Glomerular endothelial cell (primary cell): ENCODE results near the gene SYNJ2. TPM values are rescaled to one million over a fixed set of nuclear protein-coding genes. Genes with fewer than 3 reads are reported as not detected.
A peak's percentile ranks its signal among the peaks of the same experiment; 100 is the strongest.

Experiments
- DNase-seq: peaks from one replicate; pipeline ENCODE4 v3.0.0-alpha.2; 2011; ENCODE audit warnings: low read depth, low spot score; ENCODE audit errors: extremely low read depth
- total RNA-seq: library from RNA; depleted of rRNA; stranded (reverse); fragments of >200 nt; gene quantifications from 2 replicates; pipeline ENCODE4 v1.2.3, GENCODE V29; 2015

The SYNJ2 gene
- total RNA-seq, 1 donor from 2014 or later = 104 TPM

DNA sequence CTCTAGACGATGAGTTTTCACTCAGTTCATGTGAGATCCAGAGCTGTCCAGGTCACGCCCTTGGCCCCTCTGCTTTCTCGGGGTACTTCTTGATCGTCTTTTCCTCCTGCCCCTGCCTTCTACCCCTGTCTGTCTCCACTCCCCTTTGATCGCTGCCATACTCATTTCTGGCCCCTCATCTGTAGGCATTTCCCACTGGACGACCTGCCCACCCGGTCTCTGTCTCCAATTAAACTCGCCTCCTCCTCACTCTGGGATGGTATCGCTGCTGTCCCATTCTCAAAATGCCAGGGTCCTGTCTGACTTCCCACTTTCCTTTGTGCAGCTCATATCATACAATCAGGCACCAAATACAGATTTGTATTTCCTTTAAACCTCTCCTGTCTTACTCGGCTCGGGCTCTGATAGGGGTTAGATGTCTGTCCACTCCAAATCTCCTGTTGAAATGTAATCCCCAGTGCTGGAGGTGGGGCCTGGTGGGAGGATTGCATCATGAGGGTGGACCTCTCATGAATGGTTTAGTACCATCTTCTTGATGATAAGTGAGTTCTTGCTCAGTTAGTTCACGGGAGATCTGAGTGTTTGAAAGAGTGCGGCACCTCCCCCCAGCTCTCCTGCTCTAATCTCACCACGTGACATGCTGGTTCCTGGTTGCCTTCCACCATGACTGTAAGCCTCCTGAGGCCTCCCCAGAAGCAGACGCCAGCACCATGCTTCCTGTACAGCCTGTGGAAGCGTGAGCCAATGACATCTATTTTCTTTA is 3.5 kb upstream of the SYNJ2 start:
- no peak for DNase-seq

DNA sequence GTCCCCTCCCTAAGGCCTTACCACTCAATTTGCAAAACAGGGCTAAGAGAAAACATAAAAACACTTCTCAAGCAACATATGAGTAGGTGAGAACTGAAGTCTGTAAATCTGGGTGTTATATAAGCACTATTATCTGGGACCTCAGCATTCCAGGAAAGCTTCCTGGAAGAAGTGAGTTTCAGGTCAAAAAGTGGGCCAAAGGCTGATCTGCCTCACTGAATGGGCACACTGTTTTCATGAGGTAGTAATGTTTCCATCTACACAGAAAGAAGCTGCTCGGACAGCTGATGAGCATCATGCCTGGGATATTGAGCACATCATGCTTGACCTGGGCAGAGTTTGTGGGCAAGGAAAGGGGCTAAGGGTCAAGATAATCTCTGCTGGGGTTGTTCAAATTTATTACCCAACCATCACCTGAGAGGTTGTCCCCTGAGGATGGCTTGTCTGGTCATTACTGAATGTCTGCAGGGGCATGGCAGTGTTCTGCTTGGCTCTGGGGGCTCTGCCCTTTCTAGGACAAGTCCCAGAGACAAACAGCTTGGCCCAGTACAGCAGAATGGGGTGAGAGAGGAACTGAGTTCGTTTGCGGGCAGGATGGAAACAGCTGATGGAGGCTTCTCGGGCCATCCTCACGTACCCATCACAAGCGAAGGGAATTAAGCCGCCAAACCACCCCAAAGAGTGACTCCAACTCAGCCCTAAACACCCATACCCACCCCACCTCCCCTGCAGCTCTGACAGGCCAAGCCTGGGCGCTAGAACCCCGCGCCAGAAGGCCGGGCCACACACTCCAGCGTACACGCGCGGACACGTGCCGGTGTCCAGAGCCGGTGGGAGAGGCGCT is 1.2 kb upstream of the SYNJ2 start:
- no peak for DNase-seq

DNA sequence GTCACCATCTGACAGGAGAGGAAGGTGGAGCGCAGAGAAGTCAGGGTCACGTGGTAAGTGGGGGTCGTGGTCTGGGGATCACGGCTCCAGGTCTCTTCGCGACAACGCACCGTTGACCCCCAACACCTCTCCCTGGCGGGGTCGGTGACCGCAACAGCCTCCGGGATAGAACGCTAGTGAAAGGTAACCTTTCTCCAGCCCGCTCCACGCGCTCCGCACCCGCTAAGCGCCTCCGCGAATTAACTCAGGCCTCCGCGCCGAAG is 600 bp upstream of the SYNJ2 start:
- DNase-seq = no peak

DNA sequence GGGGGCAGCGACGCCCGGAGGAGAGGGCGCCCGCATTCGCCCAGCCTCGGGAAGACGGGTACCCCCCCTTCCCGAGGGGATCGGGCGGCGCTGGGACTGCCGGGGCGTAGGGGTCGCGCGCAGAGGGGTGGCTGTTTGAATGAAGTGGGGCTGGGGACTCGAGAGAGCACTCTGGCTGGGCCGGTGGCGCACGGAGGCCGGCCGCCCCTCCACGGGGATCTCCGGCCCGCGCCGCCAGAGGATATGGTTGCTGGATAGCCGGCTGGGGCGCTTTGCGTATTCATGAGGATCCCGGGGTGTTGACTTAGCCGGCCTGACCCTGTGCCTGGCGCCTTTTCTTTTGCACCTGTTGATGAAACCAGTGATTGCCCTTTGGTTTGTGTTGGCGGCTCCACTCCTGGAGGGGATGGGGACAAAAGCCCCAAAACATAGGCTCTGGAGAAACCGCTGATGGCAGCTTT is 469 bp downstream of the SYNJ2 start:
- DNase-seq = no peak

DNA sequence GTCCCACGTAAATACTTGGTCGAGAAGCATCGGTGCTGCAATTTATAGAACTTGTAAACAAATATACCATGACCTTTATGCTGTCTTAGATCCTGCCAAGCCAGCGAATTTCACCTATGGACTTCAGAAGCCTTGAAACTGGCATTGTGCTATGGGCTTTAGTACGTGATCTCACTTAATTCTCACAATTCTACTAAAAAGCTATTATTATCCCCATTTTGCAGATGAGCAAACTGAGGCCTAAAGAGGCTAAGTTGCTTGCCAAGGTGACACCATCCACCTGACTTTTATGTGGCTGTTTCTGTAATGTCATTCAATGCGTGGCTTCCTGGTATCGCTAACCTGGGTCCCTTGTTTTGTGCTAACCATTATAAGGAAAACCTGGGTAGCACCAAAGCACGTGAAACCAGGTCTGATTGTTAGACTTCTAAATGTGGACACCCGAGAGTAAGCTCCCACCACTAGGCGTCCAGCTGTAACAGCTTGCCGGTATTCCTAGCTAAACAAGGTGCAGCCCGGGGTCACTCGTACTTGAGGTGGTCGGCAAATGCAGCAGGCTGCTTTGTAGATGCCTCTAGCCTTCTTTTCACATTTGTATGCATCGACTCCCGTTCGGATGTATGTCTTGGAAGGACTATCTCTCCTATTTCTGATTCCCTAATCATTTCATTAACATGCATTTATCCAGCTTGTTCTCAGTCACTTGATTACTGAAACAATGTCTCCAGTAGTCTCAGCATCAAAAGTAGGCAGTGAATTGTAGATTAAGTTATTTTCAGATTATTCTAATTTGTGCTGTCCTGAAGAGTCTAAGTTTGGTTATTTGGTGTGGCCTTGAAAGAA is 1.1 kb downstream of the SYNJ2 start:
- DNase-seq = peak; percentile 34

DNA sequence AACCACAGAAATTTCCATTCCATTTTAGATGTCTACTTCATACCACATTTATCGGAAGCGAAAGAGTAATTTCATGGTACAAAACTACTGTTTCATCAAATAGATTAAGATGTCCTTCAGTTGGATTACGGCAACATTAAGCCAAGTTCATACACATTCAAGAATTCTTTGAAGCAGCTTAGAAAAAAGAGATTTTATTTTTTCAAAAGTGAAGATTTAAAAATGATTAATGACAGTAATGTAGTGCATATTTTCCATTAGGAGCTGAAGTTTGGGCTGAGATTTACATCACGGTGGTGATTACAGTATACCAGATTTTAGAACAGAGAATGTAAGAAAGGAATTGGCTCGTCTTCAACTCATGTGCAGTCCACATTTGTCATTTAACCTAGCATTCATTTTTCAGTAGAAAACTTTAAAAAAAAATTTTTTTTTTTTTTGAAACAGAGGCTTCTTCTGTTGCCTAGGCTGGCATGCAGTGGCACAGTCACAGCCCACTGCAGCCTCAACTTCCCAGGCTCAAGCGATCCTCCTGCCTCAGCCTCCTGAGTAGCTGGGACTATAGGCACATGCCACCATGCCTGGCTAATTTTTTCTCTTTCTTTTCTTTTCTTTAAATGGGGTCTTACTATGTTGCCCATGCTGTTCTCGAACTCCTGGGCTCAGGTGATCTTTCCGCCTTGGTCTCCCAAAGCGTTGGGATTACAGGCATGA is 1.9 kb downstream of the SYNJ2 start:
- DNase-seq = no peak

DNA sequence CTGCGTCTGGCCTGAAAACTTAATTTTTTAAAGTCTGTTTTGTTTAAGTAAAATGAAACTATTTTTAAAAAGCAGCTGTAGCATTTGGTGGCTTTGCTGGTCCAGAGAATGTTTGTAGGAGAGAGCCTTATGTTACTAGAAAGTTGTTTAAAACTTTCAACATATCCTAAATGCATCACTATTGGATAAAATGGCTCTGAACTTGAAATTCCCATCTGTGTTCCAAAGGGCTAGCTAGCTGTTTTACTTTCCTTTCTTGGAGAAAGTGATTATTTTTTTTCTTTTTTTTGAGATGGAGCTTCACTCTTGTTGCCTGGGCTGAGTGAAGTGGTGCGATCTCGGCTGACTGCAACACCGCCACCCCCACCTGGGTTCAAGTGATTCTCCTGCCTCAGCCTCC is 2.5 kb downstream of the SYNJ2 start:
- no peak for DNase-seq

DNA sequence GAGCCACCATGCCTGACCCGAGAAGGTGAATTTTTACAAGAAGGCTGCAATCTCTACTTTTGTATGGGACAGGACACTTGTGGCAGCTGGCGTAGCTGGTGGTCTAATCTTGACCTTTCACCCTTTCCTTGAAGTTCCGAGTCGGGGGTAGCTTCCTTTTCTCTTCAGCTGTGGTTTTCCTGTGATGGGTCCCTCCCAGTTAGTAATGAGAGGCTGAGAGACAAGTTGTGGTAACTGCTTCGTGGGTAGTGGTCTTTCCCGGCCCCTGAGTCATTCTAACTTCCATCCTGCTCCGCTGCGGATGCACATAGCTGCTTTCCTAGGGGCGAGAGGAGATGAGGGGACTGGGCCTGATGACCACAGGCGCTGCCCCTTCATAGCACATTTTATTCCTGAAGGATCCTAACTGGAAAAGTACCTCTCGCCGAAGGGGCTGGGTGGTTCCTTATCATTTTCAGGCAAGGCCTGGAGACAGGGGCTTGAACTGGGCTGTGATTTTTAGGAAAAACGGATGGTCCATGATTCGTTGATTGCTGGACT is 3.1 kb downstream of the SYNJ2 start:
- DNase-seq = no peak

DNA sequence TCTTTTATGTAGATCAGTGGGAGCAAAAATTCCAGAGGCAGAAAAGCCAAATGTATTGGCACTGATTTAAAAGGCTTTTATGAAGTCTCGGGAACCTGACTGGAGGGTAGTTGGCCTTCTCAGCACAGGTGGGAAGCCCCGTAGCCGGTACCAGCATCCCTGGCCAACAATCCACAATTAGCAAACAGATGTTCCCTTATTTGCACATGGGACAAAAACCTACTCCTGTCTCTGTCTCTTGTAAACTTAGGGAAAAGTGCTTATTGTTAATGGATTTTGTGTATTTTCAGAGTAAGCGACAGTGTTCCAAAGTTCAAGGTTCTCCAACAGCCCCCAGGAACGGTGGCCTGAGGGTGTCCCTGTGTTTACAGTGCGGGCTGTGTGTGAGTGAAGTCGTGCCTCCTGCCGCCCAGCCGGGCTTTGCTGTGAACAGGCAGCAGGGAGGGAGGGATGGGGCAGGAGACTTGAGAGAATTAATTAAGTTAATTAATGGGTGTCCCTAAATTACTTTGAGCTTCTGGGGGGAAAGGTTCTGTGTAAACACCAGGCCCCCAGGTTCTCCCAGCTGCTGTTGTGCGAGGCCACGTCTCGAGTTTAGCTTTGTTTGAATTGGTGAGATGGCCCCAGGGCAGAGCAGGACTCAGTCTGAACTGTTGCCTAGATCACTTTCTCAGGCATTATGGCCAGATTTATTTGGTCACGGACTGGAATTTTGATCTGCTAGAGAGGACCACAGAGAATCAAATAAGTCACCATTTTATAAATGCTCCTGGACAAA is 3.9 kb downstream of the SYNJ2 start:
- no peak for DNase-seq

DNA sequence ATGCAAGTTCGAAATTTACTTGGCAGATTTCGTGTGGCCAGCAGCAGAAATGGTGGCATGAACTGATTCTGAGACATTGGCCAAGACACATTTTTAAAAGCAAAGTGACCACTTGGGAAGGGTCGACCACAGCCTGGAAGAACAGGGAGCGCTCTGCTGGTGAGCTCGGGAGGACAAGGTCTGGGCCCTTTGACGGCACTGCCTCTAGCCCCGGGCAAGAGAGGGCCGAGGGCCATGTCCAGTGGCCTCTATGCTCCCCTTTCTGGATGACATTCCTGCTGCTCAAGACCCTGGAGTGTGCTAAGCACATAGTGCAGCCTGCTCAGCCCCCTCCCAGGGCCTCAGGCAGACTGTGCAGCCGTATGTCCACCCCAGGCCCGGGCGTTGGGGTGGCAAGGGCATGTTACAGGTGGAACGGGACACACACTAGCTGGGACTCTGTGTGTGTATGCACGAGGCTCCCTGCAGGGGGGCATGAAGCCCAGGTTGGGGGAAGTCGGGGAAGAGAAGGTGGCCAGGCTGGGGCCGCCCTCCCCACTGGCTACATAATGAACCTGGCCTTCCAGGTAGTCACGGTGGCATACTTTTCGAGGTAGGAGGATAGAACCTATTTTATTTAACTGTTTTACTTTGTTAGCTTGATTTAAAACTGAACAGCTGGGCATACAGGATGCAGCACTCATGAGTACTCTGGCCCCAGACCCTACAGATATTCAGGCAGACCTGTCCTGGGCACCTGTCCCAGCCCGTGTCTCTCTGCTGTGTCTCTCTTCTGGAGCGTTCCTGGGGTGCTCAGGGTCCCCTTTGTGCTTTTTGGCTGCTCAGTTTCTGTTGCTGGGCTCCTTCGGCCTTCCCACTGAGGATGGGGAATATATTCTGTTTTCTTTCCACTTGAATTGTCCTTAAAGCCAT is 6.4 kb downstream of the SYNJ2 start:
- no peak for DNase-seq

DNA sequence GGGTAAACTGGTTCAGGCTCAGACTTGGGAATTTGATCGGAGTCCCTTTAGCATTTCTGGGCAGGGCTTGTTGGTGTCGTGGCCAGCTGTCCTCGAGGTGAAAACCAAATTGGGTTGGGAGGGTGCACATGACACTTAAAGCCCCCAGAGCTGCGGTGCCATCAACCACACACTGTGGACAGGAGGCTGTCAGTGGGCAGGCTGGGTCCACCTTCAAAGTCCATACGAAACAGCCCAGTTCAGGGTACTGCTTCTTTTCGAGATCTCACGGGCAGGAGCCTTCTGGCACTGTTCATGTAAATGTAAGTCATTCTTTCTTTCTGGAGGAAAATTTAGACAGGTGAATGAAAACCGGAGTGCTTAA is 7.0 kb downstream of the SYNJ2 start:
- no peak for DNase-seq

DNA sequence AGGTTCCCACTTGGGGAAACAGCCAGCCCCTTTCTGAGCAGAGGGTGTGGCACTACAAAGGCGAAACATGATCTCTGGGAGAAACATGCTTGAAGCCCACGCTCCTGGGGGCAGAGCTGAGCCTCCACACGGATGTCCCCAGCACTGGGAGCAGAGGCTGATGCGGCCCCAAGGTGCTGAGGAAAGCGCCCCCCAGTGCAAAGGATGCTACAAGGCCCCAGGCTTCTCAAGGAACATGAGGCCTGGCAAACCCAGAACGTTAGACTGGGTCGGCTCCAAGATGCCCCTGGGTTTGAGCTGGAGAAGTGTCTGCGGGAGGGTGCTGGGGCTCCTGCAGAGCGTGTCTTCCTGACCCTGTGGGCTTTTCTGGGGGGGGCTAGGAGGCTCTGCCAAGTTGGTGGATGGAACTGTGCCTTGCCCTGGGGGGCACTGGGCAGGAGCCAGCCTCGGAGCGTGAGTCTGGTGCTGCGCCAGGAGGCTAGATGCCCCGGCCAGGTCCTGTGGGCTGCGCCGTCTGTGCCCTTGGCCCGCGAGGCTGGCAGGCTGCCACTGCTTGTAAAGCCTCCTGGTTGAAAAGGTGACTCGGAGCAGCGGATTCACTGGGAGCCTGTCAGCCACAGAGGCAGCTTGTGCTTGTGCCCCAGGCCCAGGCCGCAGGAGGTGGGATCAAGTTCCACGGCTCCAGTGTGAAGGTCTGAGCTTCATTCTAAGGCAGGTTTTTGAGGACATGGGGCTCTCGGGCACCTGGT is 8.1 kb downstream of the SYNJ2 start:
- DNase-seq = no peak

DNA sequence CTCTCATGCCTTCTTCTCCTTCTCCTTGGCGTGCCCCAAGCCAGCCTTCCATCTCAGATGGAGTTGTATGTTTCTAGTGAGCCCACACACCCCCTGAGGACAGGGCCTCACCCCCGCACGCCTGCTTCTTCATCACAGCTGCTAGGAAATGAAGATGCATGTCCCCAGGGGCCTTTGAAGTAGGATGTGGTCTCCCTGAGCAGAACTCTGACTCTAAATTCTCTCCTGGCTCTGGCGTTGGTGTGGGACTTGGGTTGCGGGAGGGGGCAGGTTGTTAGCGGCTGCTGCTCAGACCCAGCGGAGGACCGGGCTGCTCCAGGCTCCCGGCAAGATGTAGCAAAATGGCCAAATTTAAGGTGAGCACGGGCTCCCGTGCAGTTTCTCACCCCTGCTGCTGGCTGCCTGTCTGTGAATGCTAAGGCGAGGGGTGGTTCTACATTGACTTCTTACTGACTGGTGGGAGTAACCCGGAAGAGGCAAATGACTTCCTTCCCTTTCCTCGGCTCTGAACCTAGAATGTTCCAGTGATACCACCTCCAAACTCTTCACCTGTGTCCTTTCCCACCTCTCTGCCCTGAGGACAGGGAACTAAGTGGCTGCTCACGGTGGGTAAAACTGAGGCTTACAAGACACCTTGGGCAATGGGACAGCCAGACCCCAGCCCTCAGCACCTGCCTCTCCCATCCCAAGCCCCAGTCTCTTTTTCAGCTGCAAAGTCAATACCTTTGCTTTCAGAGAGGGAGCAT is 8.8 kb downstream of the SYNJ2 start:
- no peak for DNase-seq

DNA sequence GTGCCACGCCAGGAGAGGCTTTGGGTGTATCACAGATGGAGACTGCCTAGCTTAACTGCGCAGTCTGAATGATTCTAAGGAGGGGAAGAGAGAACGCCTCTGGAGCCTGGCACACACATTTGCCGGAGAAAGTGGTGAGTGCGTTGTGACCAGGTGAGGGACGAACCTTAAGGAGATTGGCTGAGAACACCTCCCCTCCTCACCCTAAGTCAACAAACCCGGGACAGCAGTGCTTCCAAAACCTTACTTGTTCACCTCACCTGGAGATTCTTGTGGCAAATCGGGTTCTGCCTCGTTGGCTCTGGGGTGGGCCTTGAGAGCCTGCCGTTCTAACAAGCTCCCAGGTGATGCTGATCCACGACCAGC is 9.4 kb downstream of the SYNJ2 start:
- no peak for DNase-seq

DNA sequence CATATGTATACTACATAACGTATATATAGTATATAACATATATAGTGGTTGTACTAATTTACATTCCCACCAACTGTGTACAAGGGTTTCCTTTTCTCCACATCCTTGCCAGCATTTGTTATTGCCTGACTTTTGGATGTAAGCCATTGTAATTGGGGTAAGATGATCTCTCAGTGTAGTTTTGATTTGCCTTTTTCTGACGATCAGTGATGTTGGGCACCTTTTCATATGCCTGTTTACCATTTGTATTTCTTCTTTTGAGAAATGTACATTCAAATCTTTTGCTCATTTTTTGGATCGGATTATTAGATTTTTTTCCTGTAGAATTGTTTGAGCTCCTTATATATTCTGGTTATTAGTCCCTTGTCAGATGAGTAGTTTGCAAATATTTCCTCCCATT is 11.4 kb downstream of the SYNJ2 start:
- no peak for DNase-seq

DNA sequence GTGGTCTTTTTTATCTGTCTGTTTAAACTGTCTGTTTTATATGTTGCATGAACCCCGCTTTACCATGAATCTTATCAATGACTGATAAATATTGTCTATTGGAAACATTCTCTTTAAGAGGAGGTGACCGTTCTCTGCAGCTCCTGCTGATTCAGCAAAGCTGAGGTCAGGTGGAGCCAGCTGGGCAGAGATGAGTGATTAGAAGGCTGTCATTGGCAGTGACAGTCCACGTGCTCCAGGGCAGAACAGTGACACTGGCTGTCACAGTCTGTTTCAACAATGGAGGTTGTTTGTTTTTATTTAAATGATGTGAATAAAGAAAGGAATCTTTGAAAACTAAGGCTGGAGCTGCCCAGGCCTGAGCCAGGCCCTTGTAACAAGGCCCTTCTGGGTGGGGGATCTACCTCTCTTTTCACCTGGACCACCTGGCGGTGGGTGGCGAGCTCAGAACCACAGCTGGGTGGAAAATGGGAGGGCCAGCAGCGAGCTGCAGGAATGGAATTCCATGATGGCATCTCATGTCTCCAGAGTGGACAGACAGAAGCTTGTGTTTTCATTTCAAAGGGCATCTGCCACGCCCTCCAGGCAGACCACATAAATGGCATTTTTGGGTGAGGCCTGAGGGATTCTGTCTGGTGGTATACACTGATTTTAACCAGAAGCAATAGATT is 12.6 kb downstream of the SYNJ2 start:
- no peak for DNase-seq

DNA sequence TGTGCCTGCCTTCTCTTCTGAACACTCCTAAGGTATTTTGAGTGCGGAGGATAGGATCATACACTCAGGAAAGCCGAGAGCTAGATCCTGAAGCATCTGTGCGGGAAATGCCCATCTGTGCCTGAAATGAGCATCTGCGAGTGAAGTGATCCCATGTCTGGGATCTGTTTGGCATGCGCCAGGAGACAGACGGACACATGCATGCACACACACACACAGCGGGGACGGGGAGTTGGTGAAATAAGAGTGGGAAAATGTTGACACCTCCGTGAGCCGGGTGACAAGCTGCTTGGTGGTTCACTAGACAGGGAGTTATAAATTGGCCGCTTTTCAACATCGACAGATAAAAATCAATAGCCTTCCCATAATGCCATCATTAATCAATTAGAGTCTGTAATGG is 13.8 kb downstream of the SYNJ2 start:
- no peak for DNase-seq
